Spleen (tissue), 7 donors: ENCODE data around the gene CD58.

Source experiments
- POLR2A ChIP-seq, 3 donors: fragments of 450-650 bp; IDR thresholded peaks; one replicate each; pipeline ENCODE4 v1.5.1; 2017; ENCODE audit warnings: antibody characterized with exemption in 3 of 3, mild to moderate bottlenecking in 1 of 3
- TF ChIP-seq, protein P1 (sequence below), 11 experiments: fragments of 200-600 bp in 7 of 11; fragments of 450-650 bp in 4 of 11; sonication (generic) in 4 of 11; IDR thresholded peaks in 8 of 11; conservative IDR thresholded peaks in 3 of 11; 1 replicate in 7 of 11; 2 replicates in 4 of 11; pipeline versions ENCODE4 v1.4.0 to v1.8.0; 2016 to 2021; ENCODE audit warnings: antibody characterized with exemption in 11 of 11, inconsistent platforms in 4 of 11, mild to moderate bottlenecking in 1 of 11
- donor health status: DM: no; HTN: no; CAD: no; lungs with moderate emphysema.
- donor health status: DM: no; HTN: no; CAD: no.
- donor health status: DM: no; HTN: no; CAD: no.

DNA sequence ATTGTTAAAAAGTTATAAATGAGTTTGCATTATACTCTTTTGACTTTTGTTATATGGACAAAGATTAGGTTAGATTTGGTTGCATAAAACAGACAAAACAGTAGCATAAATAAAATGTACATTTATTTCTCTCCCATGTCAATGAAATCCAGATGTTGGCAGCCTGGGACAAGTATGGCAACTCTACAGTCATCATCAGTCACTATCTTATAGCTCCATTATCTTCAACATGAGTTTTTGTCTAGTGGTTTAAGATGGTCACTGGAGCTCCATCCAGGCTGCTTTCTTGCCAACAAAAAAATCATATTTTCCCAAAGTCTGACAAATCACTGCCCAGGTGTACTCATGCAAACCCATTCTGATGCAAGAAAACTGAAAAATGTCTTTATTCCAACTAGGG lies 83.8 kb downstream of the CD58 start:
- TF ChIP-seq, protein P1, sequence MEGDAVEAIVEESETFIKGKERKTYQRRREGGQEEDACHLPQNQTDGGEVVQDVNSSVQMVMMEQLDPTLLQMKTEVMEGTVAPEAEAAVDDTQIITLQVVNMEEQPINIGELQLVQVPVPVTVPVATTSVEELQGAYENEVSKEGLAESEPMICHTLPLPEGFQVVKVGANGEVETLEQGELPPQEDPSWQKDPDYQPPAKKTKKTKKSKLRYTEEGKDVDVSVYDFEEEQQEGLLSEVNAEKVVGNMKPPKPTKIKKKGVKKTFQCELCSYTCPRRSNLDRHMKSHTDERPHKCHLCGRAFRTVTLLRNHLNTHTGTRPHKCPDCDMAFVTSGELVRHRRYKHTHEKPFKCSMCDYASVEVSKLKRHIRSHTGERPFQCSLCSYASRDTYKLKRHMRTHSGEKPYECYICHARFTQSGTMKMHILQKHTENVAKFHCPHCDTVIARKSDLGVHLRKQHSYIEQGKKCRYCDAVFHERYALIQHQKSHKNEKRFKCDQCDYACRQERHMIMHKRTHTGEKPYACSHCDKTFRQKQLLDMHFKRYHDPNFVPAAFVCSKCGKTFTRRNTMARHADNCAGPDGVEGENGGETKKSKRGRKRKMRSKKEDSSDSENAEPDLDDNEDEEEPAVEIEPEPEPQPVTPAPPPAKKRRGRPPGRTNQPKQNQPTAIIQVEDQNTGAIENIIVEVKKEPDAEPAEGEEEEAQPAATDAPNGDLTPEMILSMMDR (IDR thresholded peaks at IDR 0.05 in 8 of 11, conservative IDR thresholded peaks at IDR 0.05 in 3 of 11), result no peak
- no peak for TF ChIP-seq POLR2A (IDR thresholded peaks at IDR 0.05)
